IMR-90 (cell line): Measurements from ENCODE around the gene ROBO2. TPM values are rescaled to one million over a fixed set of nuclear protein-coding genes. Genes with fewer than 3 reads are reported as not detected.

ENCODE experiments used
- ATAC-seq: fragments of 200-7000 bp; cut with Tn5 transposase; 2 replicates; pipeline ENCODE4 v1.9.1; 2020; ENCODE audit warnings: low read depth, mild to moderate bottlenecking, moderate library complexity
- BruUV-seq: library from RNA; stranded (reverse); fragments of 400-500 nt; replicated peaks from 2 replicates; lab custom pipeline; 2021; lab: Mats Ljungman, UMichigan
- CTCF ChIA-PET: fragments of 300-600 bp; formaldehyde crosslinking; extraction: SDS; loops from one replicate; lab custom pipeline; 2021; ENCODE audit warnings: antibody characterized with exemption; lab: Yijun Ruan, JAX
- POLR2A ChIA-PET: fragments of 300-600 bp; sonication (Branson Sonifier 250); formaldehyde crosslinking; loops from one replicate; lab custom pipeline; 2022; ENCODE audit warnings: antibody characterized with exemption; ENCODE audit not compliant: unreplicated experiment; lab: Charles Lee
- DNase-seq: peaks from one replicate; pipeline ENCODE4 v3.0.0; 2013
- H2AFZ ChIP-seq: replicated peaks from 2 replicates; pipeline ENCODE3; 2013; ENCODE audit warnings: low read length, mild to moderate bottlenecking; ENCODE audit not compliant: poor library complexity
- H2AK5ac ChIP-seq: 2 replicates; pipeline ENCODE4 v1.6.1; 2013; ENCODE audit warnings: low read depth, low read length, inconsistent platforms
- H2AK9ac ChIP-seq: replicated peaks from 2 replicates; pipeline ENCODE3; 2013; ENCODE audit warnings: mild to moderate bottlenecking, low read depth, low read length, moderate library complexity; ENCODE audit not compliant: poor library complexity
- H2BK120ac ChIP-seq: 2 replicates; pipeline ENCODE4 v1.6.1; 2013; ENCODE audit warnings: low read depth, low read length, inconsistent platforms
- H2BK15ac ChIP-seq: 3 replicates; pipeline ENCODE4 v1.6.1; 2013; ENCODE audit warnings: low read depth, low read length, inconsistent platforms
- H2BK20ac ChIP-seq: 2 replicates; pipeline ENCODE4 v1.6.1; 2013; ENCODE audit warnings: low read depth, mild to moderate bottlenecking, inconsistent platforms, low read length, moderate library complexity
- H2BK5ac ChIP-seq: 2 replicates; pipeline ENCODE4 v1.6.1; 2013; ENCODE audit warnings: mild to moderate bottlenecking, low read depth, low read length, inconsistent platforms; ENCODE audit not compliant: poor library complexity, severe bottlenecking
- H3K14ac ChIP-seq: replicated peaks from 2 replicates; pipeline ENCODE4 v1.6.1; 2013; ENCODE audit warnings: low read depth, low read length, inconsistent platforms
- H3K18ac ChIP-seq: 2 replicates; pipeline ENCODE4 v1.6.1; 2013; ENCODE audit warnings: low read depth, low read length, control low read depth
- H3K23ac ChIP-seq: 2 replicates; pipeline ENCODE4 v1.6.1; 2013; ENCODE audit warnings: low read depth, low read length, inconsistent platforms
- H3K27ac ChIP-seq: 2 replicates; pipeline ENCODE4 v1.5.1; 2013; ENCODE audit warnings: mild to moderate bottlenecking, control low read depth, low read length; ENCODE audit not compliant: insufficient read depth
- H3K27me3 ChIP-seq: 2 replicates; pipeline ENCODE4 v1.6.1; 2013; ENCODE audit warnings: low read length; ENCODE audit not compliant: control insufficient read depth, insufficient read depth
- H3K36me3 ChIP-seq: 2 replicates; pipeline ENCODE4 v1.6.1; 2013; ENCODE audit warnings: low read length, mixed read lengths; ENCODE audit not compliant: control insufficient read depth, insufficient read depth
- H3K4ac ChIP-seq: 2 replicates; pipeline ENCODE4 v1.6.1; 2013; ENCODE audit warnings: low read depth, low read length, inconsistent platforms
- H3K4me1 ChIP-seq: 2 replicates; pipeline ENCODE4 v1.6.1; 2013; ENCODE audit warnings: low read length, mixed read lengths; ENCODE audit not compliant: control insufficient read depth, insufficient read depth
- H3K4me2 ChIP-seq: 2 replicates; pipeline ENCODE4 v1.6.1; 2013; ENCODE audit warnings: low read depth, mild to moderate bottlenecking, control low read depth, low read length, moderate library complexity
- H3K4me3 ChIP-seq: 2 replicates; pipeline ENCODE4 v1.5.1; 2013; ENCODE audit warnings: low read depth, mild to moderate bottlenecking, control low read depth, low read length, moderate library complexity; ENCODE audit not compliant: insufficient read depth
- H3K56ac ChIP-seq: 2 replicates; pipeline ENCODE4 v1.6.1; 2013; ENCODE audit warnings: low read length, inconsistent platforms; ENCODE audit not compliant: insufficient read depth; ENCODE audit errors: extremely low read depth
- H3K79me1 ChIP-seq, 2 experiments: 2 replicates each; pipeline ENCODE4 v1.6.1; 2013; ENCODE audit warnings: low read length in 2 of 2, inconsistent platforms in 1 of 2, low read depth in 1 of 2
- H3K9ac ChIP-seq: 2 replicates; pipeline ENCODE4 v1.6.1; 2013; ENCODE audit warnings: low read depth, low read length, control low read depth
- H3K9me1 ChIP-seq: 2 replicates; pipeline ENCODE4 v1.6.1; 2013; ENCODE audit warnings: low read length, inconsistent platforms; ENCODE audit not compliant: insufficient read depth
- H3K9me3 ChIP-seq: 2 replicates; pipeline ENCODE4 v1.6.1; 2013; ENCODE audit warnings: low read length; ENCODE audit not compliant: control insufficient read depth, insufficient read depth
- H4K20me1 ChIP-seq: 2 replicates; pipeline ENCODE4 v1.6.1; 2013; ENCODE audit warnings: low read length, inconsistent platforms; ENCODE audit not compliant: insufficient read depth
- H4K5ac ChIP-seq: 2 replicates; pipeline ENCODE4 v1.6.1; 2013; ENCODE audit warnings: mild to moderate bottlenecking, low read depth, low read length, control low read depth
- H4K8ac ChIP-seq, 2 experiments: 2 replicates each; pipeline ENCODE4 v1.6.1; 2013; ENCODE audit warnings: low read depth in 2 of 2, low read length in 2 of 2, control low read depth in 1 of 2, inconsistent platforms in 1 of 2
- H4K91ac ChIP-seq: 2 replicates; pipeline ENCODE4 v1.6.1; 2013; ENCODE audit warnings: low read depth, low read length, inconsistent platforms; ENCODE audit not compliant: insufficient read depth
- BHLHE40 ChIP-seq: fragments of 150-350 bp; IDR thresholded peaks from 2 replicates; pipeline ENCODE4 v1.6.1; 2016; ENCODE audit warnings: mild to moderate bottlenecking, low read depth, low read length
- CEBPB ChIP-seq: IDR thresholded peaks from 2 replicates; pipeline ENCODE4 v1.6.1; 2012; ENCODE audit warnings: low read depth, low read length, improper control_type of control experiment
- CHD1 ChIP-seq: IDR thresholded peaks from 2 replicates; pipeline ENCODE4 v1.6.1; 2012; ENCODE audit warnings: low read depth, low read length, improper control_type of control experiment
- CTCF ChIP-seq: conservative IDR thresholded peaks from 2 replicates; pipeline ENCODE4 v1.5.1; 2012; ENCODE audit warnings: mild to moderate bottlenecking, low read depth, low read length, improper control_type of control experiment
- ELK1 ChIP-seq: fragments of 150-350 bp; IDR thresholded peaks from 2 replicates; pipeline ENCODE4 v1.6.1; 2016; ENCODE audit warnings: low read depth, mild to moderate bottlenecking, low read length, moderate library complexity, borderline replicate concordance
- MAFK ChIP-seq: IDR thresholded peaks from 2 replicates; pipeline ENCODE4 v1.6.1; 2012; ENCODE audit warnings: low read depth, low read length, improper control_type of control experiment
- MAZ ChIP-seq: IDR thresholded peaks from 2 replicates; pipeline ENCODE4 v1.6.1; 2012; ENCODE audit warnings: low read depth, mild to moderate bottlenecking, low read length, improper control_type of control experiment, moderate library complexity, borderline replicate concordance
- MXI1 ChIP-seq: IDR thresholded peaks from 2 replicates; pipeline ENCODE4 v1.6.1; 2012; ENCODE audit warnings: low read depth, mild to moderate bottlenecking, low read length, moderate library complexity, borderline replicate concordance
- RAD21 ChIP-seq: IDR thresholded peaks from 2 replicates; pipeline ENCODE4 v1.6.1; 2012; ENCODE audit warnings: low read length, improper control_type of control experiment
- RCOR1 ChIP-seq: IDR thresholded peaks from 2 replicates; pipeline ENCODE4 v1.6.1; 2012; ENCODE audit warnings: mild to moderate bottlenecking, low read length, improper control_type of control experiment; ENCODE audit not compliant: insufficient replicate concordance
- SMC3 ChIP-seq: fragments of 150-350 bp; IDR thresholded peaks from 2 replicates; pipeline ENCODE4 v1.6.1; 2016; ENCODE audit warnings: low read depth, mild to moderate bottlenecking, antibody characterized with exemption, low read length, moderate library complexity
- WGBS, 2 experiments: methylation state at CpG; one replicate each; pipeline versions ENCODE4 v1.1.5 to v1.1.7; 2013; ENCODE audit warnings: missing lambda C conversion rate in 2 of 2; ENCODE audit not compliant: insufficient read length in 1 of 2; ENCODE audit errors: extremely low coverage in 2 of 2; 5-methylcytosine and 5-hydroxymethylcytosine counted together
- dilution Hi-C: fragments of 300-500 bp; cut with HindIII; formaldehyde crosslinking; loops from one replicate; pipeline ENCODE4 v1.14.3; 2018; ENCODE audit warnings: low sequenced_read_pairs; ENCODE audit not compliant: unreplicated experiment
- in situ Hi-C: fragments of 300-500 bp; cut with MboI; formaldehyde crosslinking; loops from 3 replicates; pipeline ENCODE4 v1.14.3; 2019; ENCODE audit warnings: low sequenced_read_pairs, inconsistent platforms, mixed read lengths
- intact Hi-C: fragments of 100-400 bp; cut with micrococcal nuclease; formaldehyde crosslinking; loops from 2 replicates; pipeline ENCODE4 v1.10.0; 2022
- polyA plus RNA-seq, 3 experiments: library from polyadenylated mRNA; depleted of rRNA; stranded (reverse); fragments of >200 nt; gene quantifications; 2 replicates each; pipeline ENCODE4 v1.2.3, GENCODE V29; 2012; ENCODE audit warnings: low replicate concordance in 1 of 3
- total RNA-seq: library from RNA; depleted of rRNA; stranded (reverse); fragments of >200 nt; gene quantifications from 2 replicates; pipeline ENCODE4 v1.2.3, GENCODE V29; 2012
- TF ChIP-seq, protein P1 (sequence below): fragments of 150-350 bp; IDR thresholded peaks from 2 replicates; pipeline ENCODE4 v1.6.1; 2017; ENCODE audit warnings: mild to moderate bottlenecking, antibody characterized with exemption, low read length, low read depth

The ROBO2 gene
- total and polyA plus RNA-seq, 2 of the 4 experiments (the other 2 are of a cell fraction) = 9.3 to 14.5 TPM

DNA sequence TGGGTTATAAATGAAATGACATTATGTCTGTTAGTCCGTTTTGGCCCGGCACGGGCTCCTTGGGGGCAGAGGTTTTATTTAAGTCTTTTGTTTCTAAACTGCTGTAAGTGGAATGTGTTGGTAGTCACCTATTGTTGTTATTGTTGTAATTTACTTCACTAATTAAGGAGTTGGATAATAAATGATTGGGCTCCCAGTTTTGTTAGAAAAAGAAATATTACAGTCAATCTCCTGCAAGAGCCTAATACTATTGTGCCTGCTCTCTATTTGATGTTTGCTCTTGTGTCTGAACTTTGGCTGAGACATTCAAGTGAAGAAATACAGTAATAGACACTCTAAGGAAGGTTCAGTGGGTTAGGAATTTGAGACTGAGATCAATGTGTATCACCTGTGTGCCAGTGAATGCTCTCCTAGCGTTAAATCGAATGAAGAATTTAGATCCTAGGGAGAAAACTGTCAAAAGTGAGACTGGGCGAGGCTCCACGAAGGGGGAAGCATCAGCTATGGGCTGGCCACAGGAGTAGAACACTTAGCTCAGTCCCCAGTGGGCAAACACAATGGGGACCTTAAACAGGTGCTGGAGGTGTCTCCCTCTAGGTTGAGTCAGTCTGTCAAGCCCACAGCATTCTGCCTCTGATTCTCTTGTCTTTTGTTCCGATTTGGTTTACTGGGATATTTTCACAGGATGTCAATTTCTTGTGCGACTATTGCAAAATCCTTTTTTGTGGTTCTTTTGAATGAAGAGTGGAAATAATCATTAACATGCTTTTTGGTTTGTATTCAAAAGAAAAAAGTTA, 1.2 kb downstream of the ROBO2 start:
- Histone ChIP-seq H3K18ac (no peak overlapping the region), H3K56ac (no peak overlapping the region), H3K9me1 (no peaks in the 10 kb centered on the region), H3K23ac (no peak overlapping the region), H4K5ac (no peak overlapping the region), H3K4me2 (no peak overlapping the region), H3K4ac (no peak overlapping the region), H2AK9ac (no peak overlapping the region), H2BK15ac (no peak overlapping the region), H3K79me1 (no peaks in the 10 kb centered on the region), H4K8ac (no peak overlapping the region), H3K4me1 (no peaks in the 10 kb centered on the region), H2AK5ac (no peak overlapping the region), H3K9ac (no peak overlapping the region), H4K20me1 (no peaks in the 10 kb centered on the region), H2BK5ac (no peak overlapping the region), H3K27me3 (peaks cover 29% of the 10 kb centered on the region), H3K27ac (no peak overlapping the region), H3K14ac (no peak overlapping the region), H4K91ac (no peak overlapping the region), H2BK120ac (no peak overlapping the region), H3K4me3 (no peak overlapping the region), H2AFZ (no peak overlapping the region), H3K36me3 (no peaks in the 10 kb centered on the region), H2BK20ac (no peak overlapping the region), H3K9me3 (no peaks in the 10 kb centered on the region)
- no peak for TF ChIP-seq CTCF
- no peak for TF ChIP-seq SMC3
- no peak for TF ChIP-seq MAZ
- TF ChIP-seq MXI1 = no peak
- no peak for TF ChIP-seq RAD21
- no peak for TF ChIP-seq ELK1
- no peak for TF ChIP-seq CEBPB
- no peak for TF ChIP-seq CHD1
- no peak for TF ChIP-seq BHLHE40
- TF ChIP-seq MAFK = no peak
- TF ChIP-seq, protein P1, sequence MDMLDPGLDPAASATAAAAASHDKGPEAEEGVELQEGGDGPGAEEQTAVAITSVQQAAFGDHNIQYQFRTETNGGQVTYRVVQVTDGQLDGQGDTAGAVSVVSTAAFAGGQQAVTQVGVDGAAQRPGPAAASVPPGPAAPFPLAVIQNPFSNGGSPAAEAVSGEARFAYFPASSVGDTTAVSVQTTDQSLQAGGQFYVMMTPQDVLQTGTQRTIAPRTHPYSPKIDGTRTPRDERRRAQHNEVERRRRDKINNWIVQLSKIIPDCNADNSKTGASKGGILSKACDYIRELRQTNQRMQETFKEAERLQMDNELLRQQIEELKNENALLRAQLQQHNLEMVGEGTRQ = no peak
- TF ChIP-seq RCOR1 = no peak
- 0% methylated on average over 1 of the region's 9 CpGs; no CpG with 5 or more reads in 1 of the 2 experiments for WGBS, 2 experiments
- dilution Hi-C loops (no loop called here), in situ Hi-C loops (loop anchor here (25.0 kb wide), 1 partner anchor 1171 kb away; no protein-coding TSS in a partner anchor), intact Hi-C loops (no loop called here)
- ATAC-seq = no peak
- CTCF ChIA-PET = no interaction called here
- no TSS peak for BruUV-seq
- POLR2A ChIA-PET = no interaction called here
- no peak for DNase-seq
